ENCODE data around the gene SDCBP2.
A peak's percentile ranks its signal among the peaks of the same experiment; 100 is the strongest.
"Not testable (repeated sequence)": the region's sequence is repeated elsewhere in the genome, so short reads cannot be mapped to it uniquely, and the experiment has no call there.

The SDCBP2 gene

DNA sequence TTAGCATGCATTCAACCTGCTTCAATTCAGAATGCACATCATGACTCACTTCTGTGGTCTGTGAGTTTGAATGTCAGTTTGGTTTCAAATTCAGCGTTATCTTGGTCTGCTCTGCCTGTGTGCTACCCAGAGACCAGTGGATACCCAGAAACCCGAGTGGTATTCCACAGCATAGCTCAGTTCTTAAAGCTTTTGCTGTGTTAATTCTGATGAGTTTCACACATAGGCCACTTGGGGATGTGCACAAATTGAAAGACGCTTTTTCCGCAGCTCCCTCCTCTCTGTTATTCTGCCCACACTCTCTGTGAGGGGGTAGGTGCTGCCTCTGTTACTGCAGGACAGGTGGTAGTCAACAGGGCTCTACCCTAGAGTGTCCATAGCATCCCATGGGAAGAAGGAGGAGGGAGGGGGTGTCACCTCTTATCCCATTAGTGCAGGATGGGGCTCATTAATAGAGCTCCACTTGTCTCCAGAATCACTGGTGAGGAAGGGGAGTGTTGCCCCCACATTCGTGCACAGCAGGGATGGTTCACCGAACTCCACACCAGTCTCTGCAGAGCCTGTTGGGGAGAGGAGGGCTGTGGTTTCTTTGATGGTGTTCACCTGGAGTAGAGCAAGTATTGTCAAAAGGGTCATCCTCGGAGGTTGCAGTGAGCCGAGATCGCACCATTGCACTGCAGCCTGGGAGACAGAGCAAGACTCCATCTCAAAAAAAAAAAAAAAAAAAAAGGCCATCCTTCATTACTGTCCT lies 29.2 kb upstream of the SDCBP2 start:
- DNase-seq = no peak

- no peak for DNase-seq
Measured at GRCh38 chr20:1353956-1354355, 25.0 kb upstream of the SDCBP2 start.

DNA sequence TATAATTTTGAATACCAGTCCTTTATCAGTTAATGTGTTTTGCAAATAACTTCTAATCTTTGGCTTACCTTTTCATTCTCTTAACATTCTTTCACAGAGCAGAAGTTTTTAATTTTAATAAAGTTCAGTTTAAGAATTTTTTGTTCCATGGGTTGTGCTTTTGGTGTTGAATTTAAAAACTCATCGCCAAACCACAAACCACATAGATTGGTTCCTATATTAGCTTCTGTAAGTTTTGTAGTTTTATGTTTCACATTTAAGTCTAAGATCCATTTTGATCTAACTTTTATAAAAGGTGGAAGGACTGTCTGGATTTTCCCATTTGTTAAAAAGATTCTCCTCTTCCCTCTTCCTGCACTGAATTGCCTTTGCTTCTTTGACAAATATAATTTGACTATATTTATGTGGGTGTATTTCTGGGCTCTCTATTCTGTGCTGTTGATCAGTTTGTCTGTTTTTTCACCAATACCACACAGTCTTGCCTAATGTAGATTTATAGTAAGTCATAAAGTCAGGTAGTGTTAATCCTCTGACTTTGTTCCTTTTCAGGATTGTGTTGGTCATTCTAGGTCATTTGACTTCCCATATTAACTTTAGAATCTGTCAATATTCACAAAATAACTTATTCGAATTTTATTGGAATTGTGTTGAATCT lies 17.5 kb upstream of the SDCBP2 start:
- no peak for DNase-seq

DNA sequence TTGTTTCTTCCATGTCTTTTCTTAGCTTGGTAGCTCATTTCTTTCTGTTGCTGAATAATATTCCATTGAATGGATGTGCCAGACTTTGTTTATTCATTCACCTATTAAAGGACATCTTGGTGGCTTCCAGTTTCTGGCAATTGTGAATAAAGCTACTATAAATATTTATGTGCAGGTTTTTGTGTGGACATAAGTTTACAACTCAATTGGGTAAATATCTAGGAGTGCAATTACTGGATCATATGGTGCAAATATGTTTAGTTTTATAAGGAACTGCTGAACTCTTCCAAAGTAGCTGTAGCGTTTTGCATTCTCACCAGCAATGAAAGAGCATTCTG lies 16.8 kb upstream of the SDCBP2 start:
- no peak for DNase-seq

GRCh38 chr20:1345030-1345755 lies 16.3 kb upstream of the SDCBP2 start:
- DNase-seq = no peak

DNA sequence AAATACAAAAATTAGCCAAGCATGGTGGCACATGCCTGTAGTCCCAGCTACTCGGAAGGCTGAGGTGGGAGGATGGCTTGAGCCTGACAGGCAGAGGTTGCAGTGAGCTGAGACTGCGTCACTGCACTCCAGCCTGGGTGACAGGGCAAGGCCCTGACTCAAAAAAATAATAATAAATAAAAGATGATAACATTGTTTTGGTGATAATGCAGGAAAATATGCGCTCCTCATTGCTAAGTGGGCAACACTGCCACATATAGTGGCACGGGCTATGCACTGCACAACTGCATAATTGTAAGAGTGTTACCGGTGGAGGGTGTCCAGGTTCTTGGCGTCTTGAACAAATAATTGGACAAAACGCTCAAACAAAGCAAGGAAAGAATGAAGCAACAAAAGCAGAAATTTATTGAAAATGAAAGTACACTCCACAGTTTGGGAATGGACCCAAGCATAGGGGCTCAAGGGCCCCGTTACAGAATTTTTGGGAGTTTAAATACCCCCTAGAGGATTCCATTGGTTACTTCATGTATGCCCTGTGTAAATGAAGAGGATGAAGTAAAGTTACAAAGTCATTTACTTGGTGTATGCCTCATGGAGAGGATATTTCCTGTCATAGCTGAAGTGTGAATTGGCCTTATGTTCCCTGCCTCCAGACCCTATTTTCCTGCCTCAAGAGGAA lies 14.6 kb upstream of the SDCBP2 start:
- not testable (repeated sequence) for DNase-seq

GRCh38 chr20:1341561-1342265 lies 12.8 kb upstream of the SDCBP2 start:
- no peak for DNase-seq

DNA sequence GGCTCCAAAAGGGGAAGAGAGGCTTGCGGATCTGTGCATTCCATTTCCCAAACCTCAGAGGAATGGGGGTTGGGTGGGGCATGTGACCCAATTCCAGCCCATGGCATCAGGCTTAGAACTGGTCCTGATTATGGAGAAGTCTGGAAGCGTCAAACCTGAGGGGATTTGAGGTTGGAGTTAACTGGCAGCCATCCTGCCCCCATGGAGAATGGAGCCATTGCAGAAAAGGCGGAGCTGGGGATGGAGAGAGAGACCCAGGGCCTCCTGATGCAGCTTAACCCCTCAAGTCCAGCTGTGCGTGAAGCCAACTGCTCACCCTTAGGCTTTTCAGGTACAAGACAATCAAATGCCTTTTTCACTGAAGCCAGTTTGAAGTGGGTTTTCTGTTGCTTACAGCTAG lies 9.9 kb upstream of the SDCBP2 start:
- DNase-seq = no peak

GRCh38 chr20:1338096-1338495 lies 9.2 kb upstream of the SDCBP2 start:
- no peak for DNase-seq

GRCh38 chr20:1337441-1337840 lies 8.5 kb upstream of the SDCBP2 start:
- DNase-seq = no peak

- no peak for DNase-seq
Measured at GRCh38 chr20:1336699-1337367, 7.9 kb upstream of the SDCBP2 start.

DNA sequence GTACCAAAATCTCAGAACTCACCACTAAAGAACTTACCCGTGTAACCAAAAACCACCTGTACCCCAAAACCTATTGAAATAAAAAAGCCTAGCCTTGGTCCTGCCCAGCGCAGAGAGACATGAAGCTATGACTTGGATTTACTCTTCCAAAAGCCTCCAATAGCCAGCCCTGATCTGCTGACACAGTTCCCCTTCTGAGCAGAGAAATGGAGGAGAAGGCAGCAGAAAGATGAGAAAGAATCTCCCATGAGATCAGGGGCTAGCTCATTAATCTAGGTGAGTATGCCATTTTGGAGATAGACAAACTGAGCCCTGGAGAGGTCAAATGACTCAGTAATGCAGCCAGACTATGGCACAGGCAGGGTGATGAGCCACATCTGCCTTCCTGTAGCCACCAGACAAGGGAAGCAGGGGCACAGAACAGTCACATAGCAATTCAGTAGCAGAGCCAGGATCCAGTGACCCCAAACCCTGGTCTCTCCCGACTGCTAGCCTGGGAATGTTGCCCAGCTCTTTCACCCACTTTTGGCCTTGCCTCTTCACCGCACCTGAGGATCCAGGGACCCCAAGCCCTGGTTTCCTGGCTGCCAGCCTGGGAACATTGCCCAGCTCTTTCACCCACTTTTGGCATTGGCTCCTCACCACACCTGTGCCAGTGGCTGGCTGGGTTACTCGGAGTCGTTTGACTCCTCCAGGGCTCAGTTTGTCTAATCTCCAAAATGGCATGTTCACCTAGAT lies 7.2 kb upstream of the SDCBP2 start:
- DNase-seq = no peak

DNA sequence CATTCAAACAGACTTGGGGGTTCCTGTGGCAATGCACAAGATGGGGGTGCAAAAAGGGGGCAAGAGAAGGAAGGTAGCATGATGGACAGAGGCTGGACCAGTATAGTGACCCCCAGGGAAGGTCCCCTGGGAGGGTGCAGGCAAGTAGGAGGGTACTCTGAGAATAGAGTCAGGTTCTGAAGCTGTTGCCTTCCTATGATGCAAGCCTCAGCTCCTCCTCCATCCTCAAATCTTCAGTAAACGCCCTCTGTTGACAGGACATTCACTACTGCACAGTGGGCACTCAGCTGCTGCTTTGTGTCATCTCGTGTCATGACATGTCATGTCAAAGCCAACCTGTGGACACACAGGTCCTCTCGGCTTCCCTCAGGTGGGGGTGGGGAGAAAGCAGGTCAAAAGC lies 5.8 kb upstream of the SDCBP2 start:
- peak; percentile 11 for DNase-seq

GRCh38 chr20:1334370-1334731 lies 5.4 kb upstream of the SDCBP2 start:
- DNase-seq = no peak

GRCh38 chr20:1333462-1334369 lies 4.8 kb upstream of the SDCBP2 start:
- DNase-seq = no peak

- DNase-seq = no peak
Measured at GRCh38 chr20:1332749-1333300, 3.9 kb upstream of the SDCBP2 start.

- no peak for DNase-seq
Measured at GRCh38 chr20:1331801-1332453, 3.0 kb upstream of the SDCBP2 start.

GRCh38 chr20:1331101-1331500 lies 2.2 kb upstream of the SDCBP2 start:
- no peak for DNase-seq

DNA sequence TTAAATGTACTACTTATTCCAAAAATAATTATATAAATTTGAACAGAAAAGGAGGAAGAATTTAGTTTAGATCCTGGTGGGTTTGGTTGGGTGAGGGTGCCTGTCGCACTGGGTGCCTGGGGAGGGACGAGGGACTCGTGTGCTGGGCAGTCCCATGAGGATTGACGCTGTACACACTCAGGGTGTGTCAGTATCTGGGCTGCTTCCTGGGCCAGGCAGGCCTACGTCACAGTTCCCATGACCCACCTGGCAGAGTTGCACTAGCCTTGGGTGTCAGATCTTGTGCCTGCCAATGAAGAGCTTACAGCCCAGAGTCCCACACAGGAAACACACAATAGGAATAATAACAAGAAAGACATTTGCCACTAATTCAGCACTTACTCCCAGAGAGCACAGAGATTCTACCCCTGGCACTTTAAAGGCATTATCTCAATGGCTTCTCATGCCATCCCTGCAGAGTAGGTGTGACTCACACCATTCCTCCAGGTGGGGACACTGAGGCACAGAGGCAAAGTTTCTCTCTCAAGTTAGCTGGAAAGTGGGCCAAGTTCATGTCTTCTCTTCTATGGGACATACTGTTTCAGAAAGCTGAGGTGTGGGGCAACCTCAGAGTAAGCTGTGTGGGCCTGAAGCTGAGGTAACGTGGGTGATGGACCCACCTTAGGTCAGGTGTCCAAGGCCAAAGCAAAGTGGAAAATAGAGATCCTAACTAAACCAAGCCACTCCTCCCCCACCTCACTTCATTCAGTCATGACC lies 1.3 kb upstream of the SDCBP2 start:
- DNase-seq = no peak
